ENCODE data around the gene SLC35B3. TPM values are rescaled to one million over a fixed set of nuclear protein-coding genes. Genes with fewer than 3 reads are reported as not detected.

SLC35B3 gene
- total and polyA plus RNA-seq, 7 experiments from 2014 or later = 5.5 to 18.5 (median 11.7) TPM

GRCh38 chr6:8400663-8401062, 34.7 kb downstream of the SLC35B3 start:
- no peaks in the 10 kb centered on the region for H3K27me3 Mint-ChIP-seq
- H3K9me3 ChIP-seq (ENCODE audit: control insufficient read depth in 2 of 3, low read length in 3 of 3) = peaks cover 0 to 6% (median 0%) of the 10 kb centered on the region in 3 experiments
- H3K4me1 ChIP-seq (ENCODE audit: control insufficient read depth in 2 of 2, insufficient read depth in 2 of 2, low read length in 2 of 2) = no peaks in the 10 kb centered on the region
- ChIA-PET CTCF (no interaction called here), POLR2A (no interaction called here)
- no peak overlapping the region for H3K4me3 Mint-ChIP-seq
- H3K4me1 Mint-ChIP-seq = peaks cover 0 to 4% (median 0%) of the 10 kb centered on the region in 7 donors
- no peak overlapping the region for H3K27ac Mint-ChIP-seq
- no peak for DNase-seq
- H3K9me3 Mint-ChIP-seq = peaks cover 0 to 11% (median 0%) of the 10 kb centered on the region in 11 donors
- H3K4me3 ChIP-seq (ENCODE audit: low read length) = no peak overlapping the region
- no peaks in the 10 kb centered on the region for H3K27me3 ChIP-seq (ENCODE audit: control insufficient read depth in 2 of 2, insufficient read depth in 2 of 2, low read length in 2 of 2)
- intact Hi-C loops (cut with micrococcal nuclease) = no loop called here
- ATAC-seq = no peak
- no peaks in the 10 kb centered on the region for H3K36me3 ChIP-seq (ENCODE audit: control insufficient read depth in 2 of 3, insufficient read depth in 3 of 3, low read length in 3 of 3)
- no peak overlapping the region for H3K27ac ChIP-seq (ENCODE audit: low read depth, low read length)
- H3K36me3 Mint-ChIP-seq = peaks cover 3 to 19% (median 7%) of the 10 kb centered on the region in 5 donors

- Histone ChIP-seq H3K4me3 (ENCODE audit: low read length) (no peak overlapping the region), H3K4me1 (ENCODE audit: control insufficient read depth in 2 of 2, insufficient read depth in 2 of 2, low read length in 2 of 2) (peaks cover 0 to 19% of the 10 kb centered on the region in 2 donors), H3K27ac (ENCODE audit: low read depth, low read length) (no peak overlapping the region), H3K9me3 (ENCODE audit: control insufficient read depth in 2 of 3, low read length in 3 of 3) (no peaks in the 10 kb centered on the region), H3K27me3 (ENCODE audit: control insufficient read depth in 2 of 2, insufficient read depth in 2 of 2, low read length in 2 of 2) (no peaks in the 10 kb centered on the region), H3K36me3 (ENCODE audit: control insufficient read depth in 2 of 3, insufficient read depth in 3 of 3, low read length in 3 of 3) (no peaks in the 10 kb centered on the region)
- Mint-ChIP-seq H3K4me1 (peaks cover 10 to 35% (median 28%) of the 10 kb centered on the region in 7 donors), H3K27me3 (peaks cover 0 to 3% (median 0%) of the 10 kb centered on the region in 5 donors), H3K27ac (peak overlapping the region; percentile 39 to 86 (median 80)), H3K9me3 (peaks cover 0 to 6% (median 0%) of the 10 kb centered on the region in 11 donors), H3K4me3 (peak overlapping the region; percentile 18 to 83 (median 70)), H3K36me3 (peaks cover 0 to 10% (median 0%) of the 10 kb centered on the region in 5 donors)
- peak; percentile 54 for ATAC-seq
- intact Hi-C loops (cut with micrococcal nuclease) = loop anchor here in 1 of 2 donors (2.0 kb wide), 1 partner anchor 42 kb away; the partner anchor contains the start of gene SLC35B3
- peak in 6 of 9 donors; percentile 9 to 43 (median 30) for DNase-seq
- ChIA-PET POLR2A (no interaction called here), CTCF (no interaction called here)
Observed at GRCh38 chr6:8392569-8392968, 42.8 kb downstream of the SLC35B3 start.

- peak overlapping the region in 7 of 9 donors; percentile 40 to 86 (median 80) for H3K27ac Mint-ChIP-seq
Observed at GRCh38 chr6:8391934-8392333, 43.4 kb downstream of the SLC35B3 start.

GRCh38 chr6:8389036-8389818, 46.1 kb downstream of the SLC35B3 start:
- no peak overlapping the region for H3K4me3 Mint-ChIP-seq
- Histone ChIP-seq H3K4me1 (ENCODE audit: control insufficient read depth in 2 of 2, insufficient read depth in 2 of 2, low read length in 2 of 2) (peaks cover 0 to 19% of the 10 kb centered on the region in 2 donors), H3K4me3 (ENCODE audit: low read length) (no peak overlapping the region), H3K27ac (ENCODE audit: low read depth, low read length) (no peak overlapping the region), H3K36me3 (ENCODE audit: control insufficient read depth in 2 of 3, insufficient read depth in 3 of 3, low read length in 3 of 3) (no peaks in the 10 kb centered on the region), H3K27me3 (ENCODE audit: control insufficient read depth in 2 of 2, insufficient read depth in 2 of 2, low read length in 2 of 2) (no peaks in the 10 kb centered on the region), H3K9me3 (ENCODE audit: control insufficient read depth in 2 of 3, low read length in 3 of 3) (no peaks in the 10 kb centered on the region)
- peak overlapping the region in 1 of 9 donors; percentile 0 for H3K27ac Mint-ChIP-seq
- H3K9me3 Mint-ChIP-seq = peaks cover 0 to 5% (median 0%) of the 10 kb centered on the region in 11 donors
- CTCF ChIA-PET = interaction anchor here (0.5 kb wide), 1 partner anchor 50 kb away, joined by 5 read pairs; no protein-coding TSS in a partner anchor
- POLR2A ChIA-PET = no interaction called here
- peaks cover 10 to 30% (median 26%) of the 10 kb centered on the region in 7 donors for H3K4me1 Mint-ChIP-seq
- ATAC-seq (no peak), DNase-seq (no peak)
- H3K36me3 Mint-ChIP-seq = no peaks in the 10 kb centered on the region
- intact Hi-C loops (cut with micrococcal nuclease) = no loop called here
- H3K27me3 Mint-ChIP-seq = peaks cover 0 to 3% (median 0%) of the 10 kb centered on the region in 5 donors

More at GRCh38 chr6:8391934-8392333, 43.4 kb downstream of the SLC35B3 start:
- H3K4me3 ChIP-seq (ENCODE audit: low read length) = no peak overlapping the region
- H3K36me3 Mint-ChIP-seq = peaks cover 0 to 5% (median 0%) of the 10 kb centered on the region in 5 donors
- H3K27me3 Mint-ChIP-seq = peaks cover 0 to 3% (median 0%) of the 10 kb centered on the region in 5 donors
- H3K27ac ChIP-seq (ENCODE audit: low read depth, low read length) = no peak overlapping the region
- H3K9me3 ChIP-seq (ENCODE audit: control insufficient read depth in 2 of 3, low read length in 3 of 3) = no peaks in the 10 kb centered on the region
- no peaks in the 10 kb centered on the region for H3K36me3 ChIP-seq (ENCODE audit: control insufficient read depth in 2 of 3, insufficient read depth in 3 of 3, low read length in 3 of 3)
- peaks cover 0 to 6% (median 0%) of the 10 kb centered on the region in 11 donors for H3K9me3 Mint-ChIP-seq
- ChIA-PET CTCF (no interaction called here), POLR2A (no interaction called here)
- intact Hi-C loops (cut with micrococcal nuclease) = loop anchor here in 1 of 2 donors (2.0 kb wide), 1 partner anchor 43 kb away; the partner anchor contains the start of gene SLC35B3
- no peaks in the 10 kb centered on the region for H3K27me3 ChIP-seq (ENCODE audit: control insufficient read depth in 2 of 2, insufficient read depth in 2 of 2, low read length in 2 of 2)
- ATAC-seq (no peak), DNase-seq (no peak)
- H3K4me3 Mint-ChIP-seq = peak overlapping the region in 8 of 10 donors; percentile 36 to 83 (median 70)
- H3K4me1 Mint-ChIP-seq = peaks cover 10 to 35% (median 28%) of the 10 kb centered on the region in 7 donors
- peaks cover 0 to 19% of the 10 kb centered on the region in 2 donors for H3K4me1 ChIP-seq (ENCODE audit: control insufficient read depth in 2 of 2, insufficient read depth in 2 of 2, low read length in 2 of 2)

GRCh38 chr6:8387942-8388437, 47.4 kb downstream of the SLC35B3 start:
- no peak overlapping the region for H3K27ac Mint-ChIP-seq
- H3K27ac ChIP-seq (ENCODE audit: low read depth, low read length) = no peak overlapping the region

GRCh38 chr6:8383584-8383983, 51.8 kb downstream of the SLC35B3 start:
- no peaks in the 10 kb centered on the region for H3K36me3 ChIP-seq (ENCODE audit: control insufficient read depth in 2 of 3, insufficient read depth in 3 of 3, low read length in 3 of 3)

More at GRCh38 chr6:8387942-8388437, 47.4 kb downstream of the SLC35B3 start:
- no peak overlapping the region for H3K4me3 ChIP-seq (ENCODE audit: low read length)
- POLR2A ChIA-PET = no interaction called here
- intact Hi-C loops (cut with micrococcal nuclease) = no loop called here
- Mint-ChIP-seq H3K36me3 (no peaks in the 10 kb centered on the region), H3K9me3 (peaks cover 0 to 5% (median 0%) of the 10 kb centered on the region in 11 donors), H3K4me1 (peaks cover 10 to 19% (median 14%) of the 10 kb centered on the region in 7 donors), H3K27me3 (peaks cover 0 to 3% (median 2%) of the 10 kb centered on the region in 5 donors), H3K4me3 (no peak overlapping the region)
- no peaks in the 10 kb centered on the region for H3K27me3 ChIP-seq (ENCODE audit: control insufficient read depth in 2 of 2, insufficient read depth in 2 of 2, low read length in 2 of 2)
- peaks cover 0 to 16% of the 10 kb centered on the region in 2 donors for H3K4me1 ChIP-seq (ENCODE audit: control insufficient read depth in 2 of 2, insufficient read depth in 2 of 2, low read length in 2 of 2)
- DNase-seq = no peak
- H3K36me3 ChIP-seq (ENCODE audit: control insufficient read depth in 2 of 3, insufficient read depth in 3 of 3, low read length in 3 of 3) = no peaks in the 10 kb centered on the region
- CTCF ChIA-PET = no interaction called here
- H3K9me3 ChIP-seq (ENCODE audit: control insufficient read depth in 2 of 3, low read length in 3 of 3) = no peaks in the 10 kb centered on the region
- ATAC-seq = no peak

More at GRCh38 chr6:8383584-8383983, 51.8 kb downstream of the SLC35B3 start:
- H3K27ac ChIP-seq (ENCODE audit: low read depth, low read length) = no peak overlapping the region
- ATAC-seq (no peak), DNase-seq (no peak)
- no peak overlapping the region for H3K4me3 ChIP-seq (ENCODE audit: low read length)
- H3K4me1 ChIP-seq (ENCODE audit: control insufficient read depth in 2 of 2, insufficient read depth in 2 of 2, low read length in 2 of 2) = no peaks in the 10 kb centered on the region
- H3K4me1 Mint-ChIP-seq = no peaks in the 10 kb centered on the region
- intact Hi-C loops (cut with micrococcal nuclease) = no loop called here
- no peaks in the 10 kb centered on the region for H3K9me3 ChIP-seq (ENCODE audit: control insufficient read depth in 2 of 3, low read length in 3 of 3)
- H3K27me3 Mint-ChIP-seq = peaks cover 7 to 23% (median 13%) of the 10 kb centered on the region in 5 donors
- H3K4me3 Mint-ChIP-seq = no peak overlapping the region
- peaks cover 0 to 5% (median 0%) of the 10 kb centered on the region in 11 donors for H3K9me3 Mint-ChIP-seq
- H3K27me3 ChIP-seq (ENCODE audit: control insufficient read depth in 2 of 2, insufficient read depth in 2 of 2, low read length in 2 of 2) = no peaks in the 10 kb centered on the region
- CTCF ChIA-PET = no interaction called here
- H3K36me3 Mint-ChIP-seq = peaks cover 0 to 4% (median 0%) of the 10 kb centered on the region in 5 donors
- POLR2A ChIA-PET = interaction anchor here (0.5 kb wide), 1 partner anchor 211 kb away, joined by 3 read pairs; no protein-coding TSS in a partner anchor
- H3K27ac Mint-ChIP-seq = no peak overlapping the region

All from naive thymus-derived CD4-positive, alpha-beta T cell (primary cell).